GM19023 (cell line): ENCODE results near the gene GNB5.
"Not testable (repeated sequence)": the region's sequence is repeated elsewhere in the genome, so short reads cannot be mapped to it uniquely, and the experiment has no call there.

Experiments used
- ATAC-seq: cut with Tn5 transposase; IDR thresholded peaks from one replicate; pipeline ENCODE4 v1.9.1; 2021; ENCODE audit warnings: mild to moderate bottlenecking, moderate library complexity; ENCODE audit not compliant: unreplicated experiment

GNB5 gene

DNA sequence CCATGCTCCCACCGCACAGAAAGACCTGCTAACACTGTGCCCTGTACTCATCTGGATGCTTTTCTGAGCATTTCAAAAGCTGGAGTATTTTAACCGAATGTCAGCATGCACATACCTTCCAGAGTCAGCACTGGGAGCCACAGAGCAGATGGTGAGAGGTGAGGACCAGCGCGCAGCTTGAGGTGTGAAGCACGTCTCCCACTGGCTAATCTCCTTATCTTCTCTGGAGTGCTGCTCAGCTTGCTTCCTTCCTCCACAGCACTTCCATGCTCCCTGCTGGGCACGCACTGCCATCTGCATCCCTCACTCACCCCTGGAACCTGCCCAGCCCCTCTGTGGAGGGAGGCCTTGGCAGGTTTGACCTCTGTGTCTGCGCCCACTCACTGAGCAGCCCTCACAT lies at the start of gene GNB5:
Gene GNB5, minus strand, starts transcription at position 186 of the 400 bp plus-strand sequence. CDS start 6,716 bp downstream, outside the sequence.
- ATAC-seq: no peak

DNA sequence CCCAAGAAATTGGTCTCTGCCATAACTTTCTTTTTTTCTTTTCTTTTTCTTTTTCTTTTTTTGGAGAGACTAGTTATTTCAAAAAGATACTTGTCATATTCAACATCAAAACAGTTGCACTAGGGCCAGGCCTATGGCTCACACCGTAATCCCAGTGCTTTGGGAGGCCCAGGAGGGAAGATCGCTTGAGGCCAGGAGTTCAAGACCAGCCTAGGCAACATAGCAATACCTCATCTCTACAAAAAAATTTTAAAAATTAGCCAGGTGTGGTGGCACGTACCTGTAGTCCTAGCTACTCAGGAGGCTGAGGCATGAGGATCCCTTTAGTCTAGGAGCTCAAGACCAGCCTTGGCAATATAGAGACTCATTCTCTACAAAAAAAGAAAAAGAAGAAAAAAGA lies 49.0 kb upstream of the GNB5 start:
- no peak for ATAC-seq

GRCh38 chr15:52238989-52239525 lies 47.9 kb upstream of the GNB5 start:
- ATAC-seq: not testable (repeated sequence)

GRCh38 chr15:52238149-52238548 lies 47.0 kb upstream of the GNB5 start:
- no peak for ATAC-seq

- no peak for ATAC-seq
Measured at GRCh38 chr15:52236013-52236412, 44.8 kb upstream of the GNB5 start.

DNA sequence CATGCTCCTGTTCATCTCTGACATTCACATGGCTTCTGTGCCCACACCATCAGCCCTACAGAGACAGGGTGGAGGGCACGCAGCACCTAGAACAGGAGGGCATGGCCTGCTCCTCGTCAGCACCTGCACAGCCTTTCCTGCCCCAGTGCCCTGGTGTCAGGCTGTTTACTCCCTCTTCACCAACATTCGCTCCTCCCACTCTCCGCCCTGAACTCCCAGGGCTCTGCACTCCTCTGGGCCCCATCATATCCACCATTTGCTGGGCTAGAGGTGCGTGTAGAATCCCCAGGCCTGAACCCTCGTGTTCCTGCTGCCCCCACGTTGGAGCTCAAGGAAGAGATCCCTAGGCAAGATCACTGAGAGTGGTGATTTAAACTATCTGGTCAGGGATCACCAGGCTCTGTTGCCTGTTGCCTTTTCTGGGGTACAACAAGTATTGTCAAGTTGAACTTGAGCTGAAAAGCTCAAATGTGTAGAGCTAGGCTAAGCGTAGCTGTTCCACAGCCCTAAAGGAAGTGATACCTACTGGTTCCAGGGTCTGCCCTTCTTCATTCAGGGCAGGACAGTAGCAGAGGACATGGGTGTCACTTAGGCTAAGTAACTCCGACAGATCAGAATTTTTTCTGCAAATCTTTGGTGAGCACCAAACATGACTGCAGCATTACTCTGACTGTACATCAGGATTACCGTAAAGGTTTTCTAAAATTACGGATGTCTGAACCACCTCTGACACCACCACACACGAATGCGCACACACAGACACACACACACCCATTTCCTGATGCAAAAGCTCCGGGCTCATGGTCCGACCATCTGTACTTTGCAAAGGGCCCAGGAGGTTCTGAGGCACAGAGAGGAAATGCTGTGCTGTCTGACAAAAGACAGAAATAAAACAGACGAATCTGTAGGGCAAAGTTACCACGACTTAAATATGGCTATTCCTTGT lies 43.7 kb upstream of the GNB5 start:
- no peak for ATAC-seq

DNA sequence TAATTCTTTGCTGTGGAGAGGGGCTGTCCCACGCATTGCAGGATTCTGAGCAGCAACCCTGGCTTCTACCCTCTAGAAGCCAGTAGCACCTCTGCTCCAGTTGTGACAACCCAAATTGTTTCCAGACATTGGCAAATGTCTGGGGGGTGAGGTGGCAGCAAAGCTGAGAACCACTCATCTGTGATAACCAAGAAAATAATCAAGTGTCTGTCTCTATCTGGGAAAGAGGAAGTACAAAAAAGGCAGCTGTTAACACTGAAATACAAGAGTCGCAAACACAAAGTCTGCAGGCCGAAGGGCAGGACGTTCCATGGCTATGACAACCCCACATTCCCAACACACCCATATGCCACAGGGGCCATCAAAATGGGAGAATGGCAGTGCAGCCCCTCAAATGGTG lies 42.2 kb upstream of the GNB5 start:
- no peak for ATAC-seq

GRCh38 chr15:52232327-52232726 lies 41.1 kb upstream of the GNB5 start:
- ATAC-seq: peak; percentile 49

- ATAC-seq: no peak
Measured at GRCh38 chr15:52230073-52230472, 38.9 kb upstream of the GNB5 start.

DNA sequence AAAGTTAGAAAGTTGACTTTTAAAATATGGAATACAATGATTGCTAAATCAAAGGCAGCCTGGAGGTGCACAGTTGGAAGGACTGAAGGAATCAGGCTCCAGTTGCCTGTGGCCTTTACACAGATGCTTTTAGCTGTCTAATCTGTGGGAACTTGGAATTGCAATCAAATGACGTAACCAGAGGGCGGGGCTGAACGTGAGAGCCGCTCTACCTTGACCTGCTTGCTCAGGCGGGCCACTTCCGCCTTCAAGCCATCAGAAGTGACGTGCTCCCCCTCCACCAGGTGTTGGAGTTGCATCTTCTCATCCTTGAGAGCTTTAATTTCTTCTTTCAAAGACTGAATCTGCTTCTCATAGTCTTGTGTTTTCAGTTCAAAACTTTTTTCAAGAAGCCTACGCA lies 37.7 kb upstream of the GNB5 start:
- no peak for ATAC-seq

DNA sequence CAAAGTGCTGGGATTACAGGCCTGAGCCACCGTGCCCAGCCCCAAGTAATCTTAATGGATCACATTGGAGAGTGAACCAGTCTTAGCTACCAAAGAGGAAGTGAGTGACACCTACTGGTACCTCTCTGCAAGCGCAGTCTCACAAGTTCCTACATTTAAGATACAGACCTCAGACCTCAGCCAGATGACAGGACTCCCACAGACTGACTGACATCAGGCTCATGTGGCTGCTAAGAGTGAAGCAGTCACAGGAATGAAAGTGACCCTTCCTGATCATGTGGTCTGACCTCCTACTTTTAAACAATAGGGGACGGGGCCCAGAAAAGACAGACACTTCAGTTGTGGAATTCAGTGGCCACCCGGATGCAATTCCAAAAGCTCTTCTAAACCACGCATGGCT lies 36.3 kb upstream of the GNB5 start:
- peak; percentile 79 for ATAC-seq

GRCh38 chr15:52225230-52225629 lies 34.0 kb upstream of the GNB5 start:
- ATAC-seq: no peak

DNA sequence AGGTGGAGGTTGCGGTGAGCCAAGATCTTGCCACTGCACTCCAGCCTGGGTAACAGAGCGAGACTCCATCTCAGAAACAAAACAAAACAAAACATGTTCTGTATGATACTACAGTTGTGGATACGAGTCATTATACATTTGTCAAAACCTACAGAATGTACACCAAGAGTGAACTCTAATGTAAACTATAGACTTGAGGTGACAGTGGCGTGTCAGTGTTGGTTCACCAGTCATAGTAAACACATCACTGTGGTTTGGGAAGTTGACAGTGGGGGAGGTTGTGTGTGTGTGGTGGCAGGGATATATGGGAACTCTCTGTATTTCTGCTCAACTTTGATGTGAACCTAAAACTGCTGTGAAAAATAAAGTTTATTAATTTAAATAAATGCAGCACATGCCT lies 33.0 kb upstream of the GNB5 start:
- no peak for ATAC-seq

DNA sequence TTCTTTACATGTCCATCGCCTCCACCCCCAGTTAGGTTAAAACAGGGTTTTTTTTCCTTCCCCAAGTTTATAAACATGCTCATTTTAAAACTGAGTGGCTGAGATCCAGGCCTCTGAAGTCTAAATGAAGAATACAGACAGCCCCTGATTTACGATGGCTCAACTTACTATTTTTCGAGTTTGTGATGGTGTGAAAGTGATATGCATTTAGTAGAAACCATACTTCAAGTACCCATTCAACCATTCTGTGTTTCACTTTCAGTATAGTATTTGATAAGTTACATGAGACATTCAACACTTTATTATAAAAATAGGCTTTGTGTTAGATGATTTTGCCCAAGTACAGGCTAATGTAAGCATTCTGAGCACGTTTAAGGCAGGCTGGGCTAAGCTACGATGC lies 30.5 kb upstream of the GNB5 start:
- ATAC-seq: peak; percentile 38

DNA sequence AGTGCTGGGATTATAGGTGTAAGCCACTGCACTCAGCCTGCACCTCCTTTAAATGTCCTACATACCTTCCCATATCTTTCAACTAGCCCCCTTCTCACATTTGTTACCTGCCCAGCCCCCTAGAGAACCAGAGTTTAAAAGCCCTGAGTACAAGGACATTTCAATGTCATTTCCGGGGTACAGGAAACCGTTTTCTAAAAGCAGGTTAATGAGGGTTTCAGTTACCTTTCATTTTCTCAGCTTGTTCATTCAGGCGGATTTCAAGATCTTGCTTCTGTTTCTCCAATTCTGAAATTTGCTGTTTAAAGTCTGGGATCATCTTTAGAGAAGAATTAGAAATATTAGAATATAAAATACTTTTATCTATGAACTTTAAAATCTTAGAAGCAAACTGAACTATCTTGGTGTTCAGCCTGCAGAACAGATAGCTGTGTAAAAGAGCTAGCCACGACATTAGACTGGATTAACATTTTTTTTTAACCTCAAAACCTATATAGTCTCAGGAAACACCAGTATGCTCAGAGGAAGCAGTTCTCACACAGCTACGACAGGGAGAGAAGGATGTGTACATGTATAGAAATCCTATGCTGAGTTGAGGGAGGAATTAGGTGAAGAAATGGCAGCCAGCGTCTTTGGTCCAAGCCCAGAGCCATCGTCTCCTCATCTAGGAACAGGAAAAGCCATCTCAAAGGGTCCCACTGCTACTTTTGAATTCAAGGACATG lies 29.9 kb upstream of the GNB5 start:
- no peak for ATAC-seq

DNA sequence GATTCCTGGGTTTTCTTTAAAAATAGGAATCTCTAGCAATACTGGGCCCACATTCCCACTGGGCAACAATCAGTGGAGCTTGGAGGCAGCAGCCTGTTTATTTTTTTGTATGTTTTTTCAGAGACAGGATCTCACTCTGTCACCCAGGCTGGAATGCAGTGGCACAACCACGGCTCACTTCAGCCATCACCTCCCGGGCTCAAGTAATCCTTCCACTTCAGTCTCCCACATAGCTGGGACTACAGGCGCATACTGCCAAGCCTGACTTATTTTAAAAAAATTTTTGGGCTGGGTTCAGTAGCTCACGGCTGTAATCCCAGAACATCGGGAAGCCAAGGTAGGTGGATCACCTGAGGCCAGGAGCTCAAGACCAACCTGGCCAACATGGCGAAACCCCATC lies 29.1 kb upstream of the GNB5 start:
- ATAC-seq: no peak

DNA sequence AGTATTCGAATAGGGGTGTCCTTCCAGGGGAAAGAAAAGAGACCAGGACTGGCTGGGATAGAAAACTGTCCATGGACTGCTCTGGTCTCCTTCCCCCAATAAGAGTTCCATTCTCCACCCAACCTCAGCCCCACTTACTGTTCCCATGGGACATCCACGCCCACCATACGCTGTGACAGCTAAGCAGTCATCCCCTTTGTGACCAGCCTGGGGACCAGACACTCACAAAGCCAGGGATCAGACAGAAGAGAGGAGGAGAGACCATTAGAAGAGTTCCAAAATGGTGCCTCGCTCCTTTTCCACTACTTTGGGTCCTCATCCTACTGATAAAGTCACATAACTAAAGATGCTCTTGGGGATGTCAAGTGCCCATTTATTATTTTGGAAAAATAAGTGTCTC lies 27.6 kb upstream of the GNB5 start:
- no peak for ATAC-seq

- no peak for ATAC-seq
Measured at GRCh38 chr15:52218371-52218770, 27.2 kb upstream of the GNB5 start.

DNA sequence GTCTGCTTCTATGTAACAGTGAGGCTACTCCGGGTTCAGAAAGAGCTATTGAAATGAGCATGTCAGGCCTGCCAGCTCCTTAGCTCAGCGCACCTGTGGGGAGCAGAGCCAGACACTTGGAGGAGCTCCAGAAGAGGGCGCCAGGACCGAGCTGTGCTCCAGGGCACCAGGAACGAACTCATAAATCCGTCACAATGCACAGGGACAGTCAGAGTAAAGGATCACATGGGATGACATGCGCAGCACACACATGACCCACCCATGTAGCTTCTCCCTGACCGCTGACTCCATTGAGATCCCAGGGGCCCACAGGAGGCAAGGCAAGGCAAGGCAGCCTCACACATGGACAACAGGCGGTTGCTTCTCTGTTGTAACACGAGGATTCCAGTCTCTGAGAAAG lies 26.0 kb upstream of the GNB5 start:
- no peak for ATAC-seq

- ATAC-seq: no peak
Measured at GRCh38 chr15:52214553-52214952, 23.4 kb upstream of the GNB5 start.

DNA sequence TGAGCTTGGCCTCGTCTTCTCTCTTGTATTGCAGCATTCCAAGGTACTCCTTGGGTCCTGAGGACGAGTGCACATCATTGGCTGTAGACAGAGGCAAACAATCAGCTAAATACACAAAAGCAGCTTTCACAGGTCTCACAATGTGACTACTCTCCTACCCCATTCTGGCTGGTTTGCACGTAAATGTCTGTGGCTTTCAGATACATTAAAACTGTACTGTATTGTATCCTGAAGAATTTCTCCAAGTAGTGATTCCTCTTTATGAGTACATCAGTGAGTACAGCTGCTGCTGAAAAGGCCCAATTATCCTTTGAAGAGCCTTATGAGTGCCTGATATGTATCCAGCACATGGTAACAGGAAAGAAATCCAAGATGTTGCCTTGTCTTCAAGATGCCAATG lies 22.0 kb upstream of the GNB5 start:
- ATAC-seq: no peak
